ENCODE results near the gene IQCC. TPM values are rescaled to one million over a fixed set of nuclear protein-coding genes. Genes with fewer than 3 reads are reported as not detected.

IQCC gene
- total and polyA plus RNA-seq, 7 donors, result 0.24 to 1.2 (median 0.69) TPM

- intact Hi-C loops (cut with DNase I), result loop anchor here in 1 of 2 donors (2.0 to 5.0 kb wide), 2 partner anchors 18 to 73 kb away; partner anchors contain the start of gene KPNA6
- Histone ChIP-seq H3K36me3 (ENCODE audit: insufficient read depth in 1 of 2, low read depth in 1 of 2) (peaks cover 3 to 45% of the 10 kb centered on the region in 2 donors), H3K9me3 (no peaks in the 10 kb centered on the region), H3K4me1 (peaks cover 45% of the 10 kb centered on the region), H3K27me3 (ENCODE audit: insufficient read depth in 3 of 3, low read length in 2 of 3) (no peaks in the 10 kb centered on the region), H3K4me3 (peak overlapping the region; percentile 81), H3K27ac (peak overlapping the region; percentile 98)
- ATAC-seq, result peak; percentile 42 to 63 (median 53)
- peak; percentile 73 to 81 for DNase-seq
- WGBS, 3 donors, result 5 to 8% (median 5%) methylated on average over 36 of the region's 36 CpGs
- TF ChIP-seq, protein P1, sequence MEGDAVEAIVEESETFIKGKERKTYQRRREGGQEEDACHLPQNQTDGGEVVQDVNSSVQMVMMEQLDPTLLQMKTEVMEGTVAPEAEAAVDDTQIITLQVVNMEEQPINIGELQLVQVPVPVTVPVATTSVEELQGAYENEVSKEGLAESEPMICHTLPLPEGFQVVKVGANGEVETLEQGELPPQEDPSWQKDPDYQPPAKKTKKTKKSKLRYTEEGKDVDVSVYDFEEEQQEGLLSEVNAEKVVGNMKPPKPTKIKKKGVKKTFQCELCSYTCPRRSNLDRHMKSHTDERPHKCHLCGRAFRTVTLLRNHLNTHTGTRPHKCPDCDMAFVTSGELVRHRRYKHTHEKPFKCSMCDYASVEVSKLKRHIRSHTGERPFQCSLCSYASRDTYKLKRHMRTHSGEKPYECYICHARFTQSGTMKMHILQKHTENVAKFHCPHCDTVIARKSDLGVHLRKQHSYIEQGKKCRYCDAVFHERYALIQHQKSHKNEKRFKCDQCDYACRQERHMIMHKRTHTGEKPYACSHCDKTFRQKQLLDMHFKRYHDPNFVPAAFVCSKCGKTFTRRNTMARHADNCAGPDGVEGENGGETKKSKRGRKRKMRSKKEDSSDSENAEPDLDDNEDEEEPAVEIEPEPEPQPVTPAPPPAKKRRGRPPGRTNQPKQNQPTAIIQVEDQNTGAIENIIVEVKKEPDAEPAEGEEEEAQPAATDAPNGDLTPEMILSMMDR (IDR thresholded peaks at IDR 0.05), result no peak
Observed at GRCh38 chr1:32180186-32181060, 25.0 kb upstream of the IQCC start.

DNA sequence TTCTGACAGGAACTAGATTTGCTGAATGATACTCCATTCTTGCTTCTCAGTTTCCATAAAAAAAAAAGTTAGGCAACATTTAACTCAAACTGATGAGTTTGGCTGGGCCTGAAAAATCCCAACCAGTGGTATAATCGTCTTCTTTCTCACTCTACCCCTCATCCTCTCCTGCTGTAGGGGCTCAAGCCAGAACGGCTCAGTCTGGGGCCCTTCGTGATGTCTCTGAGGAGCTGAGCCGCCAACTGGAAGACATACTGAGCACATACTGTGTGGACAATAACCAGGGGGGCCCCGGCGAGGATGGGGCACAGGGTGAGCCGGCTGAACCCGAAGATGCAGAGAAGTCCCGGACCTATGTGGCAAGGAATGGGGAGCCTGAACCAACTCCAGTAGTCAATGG is 24.4 kb upstream of the IQCC start:
- H3K27me3 ChIP-seq (ENCODE audit: insufficient read depth in 3 of 3, low read length in 2 of 3), result no peaks in the 10 kb centered on the region
- ATAC-seq, result no peak
- TF ChIP-seq, protein P1 (IDR thresholded peaks at IDR 0.05), result no peak
- 62 to 75% (median 63%) methylated on average over 9 of the region's 9 CpGs for WGBS, 3 donors
- peaks cover 3 to 51% of the 10 kb centered on the region in 2 donors for H3K36me3 ChIP-seq (ENCODE audit: insufficient read depth in 1 of 2, low read depth in 1 of 2)
- peak overlapping the region; percentile 98 for H3K27ac ChIP-seq
- no peak for DNase-seq
- H3K4me1 ChIP-seq, result peaks cover 45% of the 10 kb centered on the region
- peak overlapping the region; percentile 81 for H3K4me3 ChIP-seq
- H3K9me3 ChIP-seq, result no peaks in the 10 kb centered on the region
- intact Hi-C loops (cut with DNase I), result loop anchor here in 1 of 2 donors (2.0 to 5.0 kb wide), 2 partner anchors 18 to 74 kb away; partner anchors contain the start of gene KPNA6

DNA sequence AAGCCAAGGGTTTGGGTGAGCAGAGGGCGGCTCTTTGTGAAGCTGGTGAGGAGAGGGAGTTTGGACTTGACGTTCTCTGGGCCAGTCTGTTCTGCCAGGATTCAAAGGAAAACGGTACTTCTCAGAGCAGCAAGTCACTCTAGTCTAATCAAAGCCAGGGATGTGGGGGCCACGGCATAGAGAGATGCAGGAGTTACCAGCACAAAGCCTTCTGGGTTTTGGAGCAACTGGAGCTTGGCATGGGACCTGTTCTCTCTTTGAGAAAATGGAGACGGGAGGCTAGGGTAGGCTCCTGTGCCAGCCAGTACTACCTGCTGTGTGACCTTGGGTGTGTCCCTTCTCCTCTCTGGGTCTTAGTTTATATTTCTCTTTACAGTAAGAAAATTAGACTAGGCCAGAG is 23.9 kb upstream of the IQCC start:
- DNase-seq, result no peak
- TF ChIP-seq, protein P1 (IDR thresholded peaks at IDR 0.05), result no peak
- Histone ChIP-seq H3K36me3 (ENCODE audit: insufficient read depth in 1 of 2, low read depth in 1 of 2) (peaks cover 3 to 56% of the 10 kb centered on the region in 2 donors), H3K4me1 (peaks cover 45% of the 10 kb centered on the region), H3K9me3 (no peaks in the 10 kb centered on the region), H3K27ac (peak overlapping the region; percentile 98), H3K27me3 (ENCODE audit: insufficient read depth in 3 of 3, low read length in 2 of 3) (no peaks in the 10 kb centered on the region), H3K4me3 (peak overlapping the region; percentile 81)
- no peak for ATAC-seq
- 48 to 66% (median 56%) methylated on average over 5 of the region's 5 CpGs for WGBS, 3 donors
- intact Hi-C loops (cut with DNase I), result loop anchor here in 1 of 2 donors (2.0 to 5.0 kb wide), 2 partner anchors 17 to 74 kb away; partner anchors contain the start of gene KPNA6

DNA sequence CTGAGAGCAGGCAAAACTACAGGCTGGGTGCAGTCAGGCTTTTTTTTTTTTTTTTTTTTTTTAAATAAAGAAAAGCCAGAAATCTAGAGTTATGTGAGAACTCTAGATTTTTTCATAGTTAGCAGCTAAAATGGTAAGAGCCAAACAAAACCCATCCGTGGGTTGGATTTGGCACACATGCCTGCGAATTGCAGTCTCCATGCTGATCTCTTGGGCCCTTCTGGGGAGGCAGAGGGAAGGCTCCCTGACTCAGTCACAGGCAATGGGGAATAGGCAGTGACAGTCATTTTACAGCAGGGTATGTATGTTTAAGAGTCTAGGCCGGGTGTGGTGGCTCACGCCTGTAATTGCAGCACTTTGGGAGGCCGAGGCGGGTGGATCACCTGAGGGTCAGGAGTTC is 23.4 kb upstream of the IQCC start:
- TF ChIP-seq, protein P1 (IDR thresholded peaks at IDR 0.05), result no peak
- Histone ChIP-seq H3K27ac (peak overlapping the region; percentile 98), H3K36me3 (ENCODE audit: insufficient read depth in 1 of 2, low read depth in 1 of 2) (peaks cover 7 to 61% of the 10 kb centered on the region in 2 donors), H3K27me3 (ENCODE audit: insufficient read depth in 3 of 3, low read length in 2 of 3) (no peaks in the 10 kb centered on the region), H3K4me3 (peak overlapping the region; percentile 81), H3K9me3 (no peaks in the 10 kb centered on the region), H3K4me1 (peaks cover 45% of the 10 kb centered on the region)
- ATAC-seq, result no peak
- 82 to 91% (median 85%) methylated on average over 6 of the region's 6 CpGs for WGBS, 3 donors
- intact Hi-C loops (cut with DNase I), result loop anchor here in 1 of 2 donors (5.0 kb wide), 1 partner anchor 75 kb away; the partner anchor contains the start of gene KPNA6
- no peak for DNase-seq

Data from psoas muscle (tissue), 8 donors.